Stimulated activated CD4-positive, alpha-beta T cell treated with anti-CD3 and anti-CD28 coated beads, TNF-alpha, amount 100 ng/mL, for 4 hours (primary cell): ENCODE data around the gene SPAG17.

Experiments
- DNase-seq, 3 experiments: peaks; one replicate each; pipeline ENCODE4 v3.0.0-alpha.2; 2020; ENCODE audit warnings: low read depth in 3 of 3

Gene SPAG17

DNA sequence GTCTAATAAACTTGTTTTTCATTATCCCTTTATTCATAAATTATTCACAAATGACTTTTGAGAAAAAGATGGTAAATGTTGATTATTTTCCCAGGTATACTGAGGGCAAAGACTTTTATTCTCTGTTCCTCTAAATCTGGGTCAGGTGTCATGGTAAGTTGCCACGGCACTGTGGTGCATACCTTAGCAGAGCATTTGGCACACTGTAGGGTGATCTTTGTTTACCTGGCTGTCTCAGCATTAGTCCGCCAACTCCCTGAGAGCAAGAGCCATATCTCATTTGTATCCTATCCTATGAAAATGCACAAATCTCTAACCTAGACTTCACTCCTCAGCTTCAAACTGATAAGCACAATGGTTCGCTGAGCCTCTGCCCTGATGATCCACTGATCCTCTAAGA lies 280.5 kb downstream of the SPAG17 start:
- DNase-seq: no peak
